ENCODE data around the gene NR5A2. TPM values are rescaled to one million over a fixed set of nuclear protein-coding genes. Genes with fewer than 3 reads are reported as not detected.

NR5A2 gene
- total and polyA plus RNA-seq, 7 donors, result 0.49 to 13.8 (median 1.9) TPM

- Histone ChIP-seq H3K4me3 (no peak overlapping the region), H3K27me3 (no peaks in the 10 kb centered on the region), H3K9me3 (no peaks in the 10 kb centered on the region), H3K27ac (no peak overlapping the region), H3K4me1 (no peaks in the 10 kb centered on the region), H3K36me3 (no peaks in the 10 kb centered on the region)
- no peak for DNase-seq
- intact Hi-C loops (cut with DNase I), result no loop called here
- no peak for TF ChIP-seq CTCF (IDR thresholded peaks at IDR 0.05)
- no peak for TF ChIP-seq POLR2A (IDR thresholded peaks at IDR 0.05)
- TF ChIP-seq POLR2AphosphoS5 (IDR thresholded peaks at IDR 0.05), result no peak
- no peak for TF ChIP-seq EP300 (IDR thresholded peaks at IDR 0.05)
- 42 to 67% methylated on average over 5 of the region's 5 CpGs for WGBS, 2 donors
These were observed 101.7 kb downstream of the NR5A2 start for GRCh38 chr1:200128944-200129879.

- no peak overlapping the region for H3K27ac ChIP-seq
- no peaks in the 10 kb centered on the region for H3K27me3 ChIP-seq
- TF ChIP-seq EP300 (IDR thresholded peaks at IDR 0.05) (no peak), CTCF (IDR thresholded peaks at IDR 0.05) (no peak), POLR2A (IDR thresholded peaks at IDR 0.05) (no peak), POLR2AphosphoS5 (IDR thresholded peaks at IDR 0.05) (no peak)
- no peaks in the 10 kb centered on the region for H3K36me3 ChIP-seq
- H3K9me3 ChIP-seq, result no peaks in the 10 kb centered on the region
- WGBS, 2 donors, result 31 to 68% methylated on average over 1 of the region's 1 CpG
- no peak overlapping the region for H3K4me3 ChIP-seq
- H3K4me1 ChIP-seq, result no peaks in the 10 kb centered on the region
- DNase-seq, result no peak
- intact Hi-C loops (cut with DNase I), result no loop called here
These were observed 103.0 kb downstream of the NR5A2 start for GRCh38 chr1:200130552-200130951.

GRCh38 chr1:200131551-200132125 lies 104.1 kb downstream of the NR5A2 start:
- Histone ChIP-seq H3K27ac (no peak overlapping the region), H3K9me3 (no peaks in the 10 kb centered on the region), H3K27me3 (no peaks in the 10 kb centered on the region), H3K4me1 (no peaks in the 10 kb centered on the region), H3K36me3 (no peaks in the 10 kb centered on the region), H3K4me3 (no peak overlapping the region)
- TF ChIP-seq CTCF (IDR thresholded peaks at IDR 0.05) (no peak), POLR2AphosphoS5 (IDR thresholded peaks at IDR 0.05) (no peak), POLR2A (IDR thresholded peaks at IDR 0.05) (no peak), EP300 (IDR thresholded peaks at IDR 0.05) (no peak)
- no peak for DNase-seq
- intact Hi-C loops (cut with DNase I), result no loop called here
- WGBS, 2 donors, result 28 to 61% methylated on average over 4 of the region's 4 CpGs

- no peak overlapping the region for H3K27ac ChIP-seq
- no peak overlapping the region for H3K4me3 ChIP-seq
- intact Hi-C loops (cut with DNase I), result no loop called here
- H3K9me3 ChIP-seq, result no peaks in the 10 kb centered on the region
- TF ChIP-seq EP300 (IDR thresholded peaks at IDR 0.05) (no peak), POLR2AphosphoS5 (IDR thresholded peaks at IDR 0.05) (no peak), POLR2A (IDR thresholded peaks at IDR 0.05) (no peak), CTCF (IDR thresholded peaks at IDR 0.05) (no peak)
- WGBS, 2 donors, result 84 to 92% methylated on average over 2 of the region's 2 CpGs
- no peak for DNase-seq
- no peaks in the 10 kb centered on the region for H3K4me1 ChIP-seq
- no peaks in the 10 kb centered on the region for H3K27me3 ChIP-seq
- no peaks in the 10 kb centered on the region for H3K36me3 ChIP-seq
These were observed 105.6 kb downstream of the NR5A2 start for GRCh38 chr1:200133123-200133522.
